ENCODE data around the gene KEAP1. TPM values are rescaled to one million over a fixed set of nuclear protein-coding genes. Genes with fewer than 3 reads are reported as not detected.

Gene KEAP1
- total and polyA plus RNA-seq, 10 of the 15 experiments (the other 5 are each of a cell fraction or from before 2014, with no cell fraction given) = 1.4 to 87.7 (median 48.6) TPM

DNA sequence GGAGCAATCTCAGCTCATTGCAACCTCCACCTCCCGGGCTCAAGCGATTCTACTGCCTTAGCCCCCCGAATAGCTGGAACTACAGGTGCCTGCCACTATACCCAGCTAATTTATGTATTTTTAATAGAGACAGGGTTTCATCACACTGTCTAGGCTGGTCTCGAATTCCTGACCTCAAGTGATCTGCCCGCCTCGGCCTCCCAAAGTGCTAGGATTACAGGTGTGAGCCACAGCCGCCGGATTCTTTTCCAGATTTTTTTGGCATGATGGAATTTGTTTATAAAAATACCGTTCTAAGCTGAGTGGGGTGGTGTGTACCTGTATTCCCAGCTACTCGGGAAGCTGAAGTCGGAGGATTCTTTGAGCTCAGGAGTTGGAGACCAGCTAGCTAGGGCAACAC is 34.5 kb upstream of the KEAP1 start (continued):
- TF ChIP-seq, protein P1, sequence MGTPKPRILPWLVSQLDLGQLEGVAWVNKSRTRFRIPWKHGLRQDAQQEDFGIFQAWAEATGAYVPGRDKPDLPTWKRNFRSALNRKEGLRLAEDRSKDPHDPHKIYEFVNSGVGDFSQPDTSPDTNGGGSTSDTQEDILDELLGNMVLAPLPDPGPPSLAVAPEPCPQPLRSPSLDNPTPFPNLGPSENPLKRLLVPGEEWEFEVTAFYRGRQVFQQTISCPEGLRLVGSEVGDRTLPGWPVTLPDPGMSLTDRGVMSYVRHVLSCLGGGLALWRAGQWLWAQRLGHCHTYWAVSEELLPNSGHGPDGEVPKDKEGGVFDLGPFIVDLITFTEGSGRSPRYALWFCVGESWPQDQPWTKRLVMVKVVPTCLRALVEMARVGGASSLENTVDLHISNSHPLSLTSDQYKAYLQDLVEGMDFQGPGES (IDR thresholded peaks at IDR 0.05) = no peak
- TF ChIP-seq, protein P2, sequence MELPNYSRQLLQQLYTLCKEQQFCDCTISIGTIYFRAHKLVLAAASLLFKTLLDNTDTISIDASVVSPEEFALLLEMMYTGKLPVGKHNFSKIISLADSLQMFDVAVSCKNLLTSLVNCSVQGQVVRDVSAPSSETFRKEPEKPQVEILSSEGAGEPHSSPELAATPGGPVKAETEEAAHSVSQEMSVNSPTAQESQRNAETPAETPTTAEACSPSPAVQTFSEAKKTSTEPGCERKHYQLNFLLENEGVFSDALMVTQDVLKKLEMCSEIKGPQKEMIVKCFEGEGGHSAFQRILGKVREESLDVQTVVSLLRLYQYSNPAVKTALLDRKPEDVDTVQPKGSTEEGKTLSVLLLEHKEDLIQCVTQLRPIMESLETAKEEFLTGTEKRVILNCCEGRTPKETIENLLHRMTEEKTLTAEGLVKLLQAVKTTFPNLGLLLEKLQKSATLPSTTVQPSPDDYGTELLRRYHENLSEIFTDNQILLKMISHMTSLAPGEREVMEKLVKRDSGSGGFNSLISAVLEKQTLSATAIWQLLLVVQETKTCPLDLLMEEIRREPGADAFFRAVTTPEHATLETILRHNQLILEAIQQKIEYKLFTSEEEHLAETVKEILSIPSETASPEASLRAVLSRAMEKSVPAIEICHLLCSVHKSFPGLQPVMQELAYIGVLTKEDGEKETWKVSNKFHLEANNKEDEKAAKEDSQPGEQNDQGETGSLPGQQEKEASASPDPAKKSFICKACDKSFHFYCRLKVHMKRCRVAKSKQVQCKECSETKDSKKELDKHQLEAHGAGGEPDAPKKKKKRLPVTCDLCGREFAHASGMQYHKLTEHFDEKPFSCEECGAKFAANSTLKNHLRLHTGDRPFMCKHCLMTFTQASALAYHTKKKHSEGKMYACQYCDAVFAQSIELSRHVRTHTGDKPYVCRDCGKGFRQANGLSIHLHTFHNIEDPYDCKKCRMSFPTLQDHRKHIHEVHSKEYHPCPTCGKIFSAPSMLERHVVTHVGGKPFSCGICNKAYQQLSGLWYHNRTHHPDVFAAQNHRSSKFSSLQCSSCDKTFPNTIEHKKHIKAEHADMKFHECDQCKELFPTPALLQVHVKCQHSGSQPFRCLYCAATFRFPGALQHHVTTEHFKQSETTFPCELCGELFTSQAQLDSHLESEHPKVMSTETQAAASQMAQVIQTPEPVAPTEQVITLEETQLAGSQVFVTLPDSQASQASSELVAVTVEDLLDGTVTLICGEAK (IDR thresholded peaks at IDR 0.05; ENCODE audit: borderline replicate concordance) = no peak
- TF ChIP-seq MEF2B (IDR thresholded peaks at IDR 0.05; ENCODE audit: partially characterized antibody, poor library complexity, severe bottlenecking) (no peak), MTA3 (IDR thresholded peaks at IDR 0.05; ENCODE audit: borderline replicate concordance, low read length) (no peak)
- TF ChIP-seq, protein P3, sequence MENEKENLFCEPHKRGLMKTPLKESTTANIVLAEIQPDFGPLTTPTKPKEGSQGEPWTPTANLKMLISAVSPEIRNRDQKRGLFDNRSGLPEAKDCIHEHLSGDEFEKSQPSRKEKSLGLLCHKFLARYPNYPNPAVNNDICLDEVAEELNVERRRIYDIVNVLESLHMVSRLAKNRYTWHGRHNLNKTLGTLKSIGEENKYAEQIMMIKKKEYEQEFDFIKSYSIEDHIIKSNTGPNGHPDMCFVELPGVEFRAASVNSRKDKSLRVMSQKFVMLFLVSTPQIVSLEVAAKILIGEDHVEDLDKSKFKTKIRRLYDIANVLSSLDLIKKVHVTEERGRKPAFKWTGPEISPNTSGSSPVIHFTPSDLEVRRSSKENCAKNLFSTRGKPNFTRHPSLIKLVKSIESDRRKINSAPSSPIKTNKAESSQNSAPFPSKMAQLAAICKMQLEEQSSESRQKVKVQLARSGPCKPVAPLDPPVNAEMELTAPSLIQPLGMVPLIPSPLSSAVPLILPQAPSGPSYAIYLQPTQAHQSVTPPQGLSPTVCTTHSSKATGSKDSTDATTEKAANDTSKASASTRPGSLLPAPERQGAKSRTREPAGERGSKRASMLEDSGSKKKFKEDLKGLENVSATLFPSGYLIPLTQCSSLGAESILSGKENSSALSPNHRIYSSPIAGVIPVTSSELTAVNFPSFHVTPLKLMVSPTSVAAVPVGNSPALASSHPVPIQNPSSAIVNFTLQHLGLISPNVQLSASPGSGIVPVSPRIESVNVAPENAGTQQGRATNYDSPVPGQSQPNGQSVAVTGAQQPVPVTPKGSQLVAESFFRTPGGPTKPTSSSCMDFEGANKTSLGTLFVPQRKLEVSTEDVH (IDR thresholded peaks at IDR 0.05; ENCODE audit: low read depth, partially characterized antibody) = no peak

Measured in GM12878 (cell line).